Activated gamma-delta T cell treated with Interleukin-2 at 50 U/mL for 16 hours (primary cell): Measurements from ENCODE around the gene NBL1.

Experiments used
- DNase-seq: peaks from one replicate; pipeline ENCODE4 v3.0.0-alpha.2; 2020

NBL1 gene

DNA sequence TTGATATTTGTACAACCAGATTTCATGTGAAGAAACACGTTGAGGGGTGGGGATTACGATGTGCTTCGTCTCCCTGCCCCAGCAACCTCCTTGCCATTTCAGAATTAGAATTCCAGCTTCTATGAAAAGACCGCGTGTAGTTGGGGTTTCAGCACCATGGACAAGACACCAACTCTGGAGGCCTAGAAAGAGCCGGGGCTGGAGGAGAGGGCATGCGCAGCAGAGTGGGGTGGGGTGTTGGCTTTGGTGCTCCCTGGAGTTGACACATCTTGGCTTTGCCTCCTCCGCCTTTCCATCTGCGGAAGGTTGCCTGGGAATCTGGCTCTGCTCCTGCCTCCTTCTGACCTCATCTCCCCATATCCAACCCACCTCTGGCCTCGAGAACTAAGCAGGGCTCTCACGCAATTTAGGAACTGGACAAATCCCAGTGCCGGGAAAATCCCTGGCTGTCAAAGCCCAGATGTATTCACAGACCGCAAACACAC is 32.4 kb downstream of the NBL1 start:
- no peak for DNase-seq

DNA sequence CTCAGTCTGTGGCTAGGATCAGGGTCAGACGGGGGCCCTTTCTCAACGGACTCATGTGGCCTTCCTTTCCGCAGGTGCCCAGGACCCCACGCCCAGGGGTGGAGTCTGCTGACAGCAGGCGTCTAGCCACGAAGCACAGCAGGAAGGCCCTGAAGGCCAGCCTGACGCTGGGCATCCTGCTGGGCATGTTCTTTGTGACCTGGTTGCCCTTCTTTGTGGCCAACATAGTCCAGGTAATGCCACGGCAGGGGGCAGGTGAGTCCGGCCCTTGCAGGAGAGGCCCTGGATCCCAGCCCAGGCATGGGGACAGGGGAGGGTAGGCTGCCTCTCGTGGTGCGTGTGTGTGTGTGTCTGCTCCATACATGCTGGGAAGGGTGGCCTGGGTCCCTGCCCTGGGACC is 34.4 kb downstream of the NBL1 start:
- no peak for DNase-seq

DNA sequence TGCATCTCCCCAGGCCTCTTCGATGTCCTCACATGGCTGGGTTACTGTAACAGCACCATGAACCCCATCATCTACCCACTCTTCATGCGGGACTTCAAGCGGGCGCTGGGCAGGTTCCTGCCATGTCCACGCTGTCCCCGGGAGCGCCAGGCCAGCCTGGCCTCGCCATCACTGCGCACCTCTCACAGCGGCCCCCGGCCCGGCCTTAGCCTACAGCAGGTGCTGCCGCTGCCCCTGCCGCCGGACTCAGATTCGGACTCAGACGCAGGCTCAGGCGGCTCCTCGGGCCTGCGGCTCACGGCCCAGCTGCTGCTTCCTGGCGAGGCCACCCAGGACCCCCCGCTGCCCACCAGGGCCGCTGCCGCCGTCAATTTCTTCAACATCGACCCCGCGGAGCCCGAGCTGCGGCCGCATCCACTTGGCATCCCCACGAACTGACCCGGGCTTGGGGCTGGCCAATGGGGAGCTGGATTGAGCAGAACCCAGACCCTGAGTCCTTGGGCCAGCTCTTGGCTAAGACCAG is 34.9 kb downstream of the NBL1 start:
- DNase-seq, result no peak

DNA sequence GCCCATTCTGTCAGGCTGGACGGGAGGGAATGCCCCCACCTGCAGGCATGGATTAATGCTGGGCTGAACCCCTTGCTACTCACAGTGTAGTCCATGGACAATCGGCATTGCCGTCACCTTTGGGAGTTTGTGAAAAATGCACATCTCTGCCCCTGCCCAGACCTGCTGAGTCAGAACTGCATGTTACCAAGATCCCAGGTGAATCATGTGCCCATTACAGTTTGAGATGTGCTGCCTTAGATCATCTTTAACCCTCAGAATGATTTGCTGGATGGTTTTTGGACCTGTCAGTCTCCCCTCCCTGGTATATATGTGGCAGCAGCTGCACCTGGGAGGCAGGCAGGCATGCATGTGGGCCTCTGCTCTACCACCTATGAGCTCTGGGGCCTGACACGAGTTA is 35.6 kb downstream of the NBL1 start:
- no peak for DNase-seq

DNA sequence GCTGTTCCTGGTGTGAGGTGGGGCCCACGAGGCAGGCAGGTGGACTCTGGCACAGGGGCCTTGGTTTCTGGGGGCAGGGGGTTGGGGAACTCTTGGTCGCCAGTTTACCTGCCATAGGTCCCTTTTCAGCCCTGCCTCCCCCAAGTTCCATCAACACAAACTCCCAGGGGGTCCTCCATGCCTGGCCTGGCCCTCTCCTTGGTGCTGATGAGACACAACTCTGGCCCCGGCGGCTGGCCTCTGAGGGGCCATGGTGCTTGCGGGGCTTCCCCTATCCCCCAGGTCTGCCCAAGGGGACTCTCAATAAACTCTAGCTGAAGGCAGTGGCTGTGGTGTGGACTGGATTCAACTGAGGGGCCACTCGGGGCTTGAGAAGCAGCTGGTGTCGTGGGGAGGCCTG is 36.5 kb downstream of the NBL1 start:
- DNase-seq, result no peak

DNA sequence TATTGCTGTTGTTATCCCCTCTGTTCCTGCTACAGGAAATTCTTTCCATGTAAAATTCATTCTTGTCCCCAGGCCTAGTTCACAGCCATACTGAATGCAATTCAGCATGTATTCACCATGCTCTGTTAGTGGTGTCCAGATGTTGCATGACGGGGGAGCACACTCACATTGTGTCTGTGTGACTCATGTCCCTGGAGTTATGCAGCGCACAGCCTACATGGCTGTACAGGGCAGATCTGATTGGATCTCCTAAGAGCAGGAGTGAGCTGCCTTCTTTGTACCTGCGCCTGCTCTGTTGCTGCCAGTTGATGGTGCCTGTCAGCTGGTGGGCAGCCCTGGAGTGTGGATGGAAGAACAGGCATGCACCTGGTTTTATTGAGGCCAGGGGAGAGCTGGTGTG is 38.1 kb downstream of the NBL1 start:
- no peak for DNase-seq

DNA sequence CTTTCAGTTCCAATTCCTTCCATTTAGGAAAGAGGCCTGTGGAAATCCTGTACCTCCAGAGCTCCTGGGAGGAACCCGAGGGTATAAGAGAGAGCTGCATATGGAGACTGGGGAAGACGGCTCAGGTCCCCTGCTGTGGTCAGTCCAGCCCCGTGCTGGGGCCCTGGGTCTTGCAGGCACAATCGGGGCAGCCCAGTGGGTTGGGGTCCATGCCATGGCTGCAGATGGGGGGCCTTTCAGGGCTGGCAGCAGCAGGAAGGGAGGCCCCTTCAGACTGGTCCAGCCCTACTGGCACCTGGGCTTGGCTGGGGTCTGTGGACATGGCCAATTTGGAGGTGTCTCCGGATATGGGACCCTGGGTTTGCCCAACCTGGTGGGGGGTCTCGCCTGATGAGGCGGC is 38.8 kb downstream of the NBL1 start:
- DNase-seq, result no peak

DNA sequence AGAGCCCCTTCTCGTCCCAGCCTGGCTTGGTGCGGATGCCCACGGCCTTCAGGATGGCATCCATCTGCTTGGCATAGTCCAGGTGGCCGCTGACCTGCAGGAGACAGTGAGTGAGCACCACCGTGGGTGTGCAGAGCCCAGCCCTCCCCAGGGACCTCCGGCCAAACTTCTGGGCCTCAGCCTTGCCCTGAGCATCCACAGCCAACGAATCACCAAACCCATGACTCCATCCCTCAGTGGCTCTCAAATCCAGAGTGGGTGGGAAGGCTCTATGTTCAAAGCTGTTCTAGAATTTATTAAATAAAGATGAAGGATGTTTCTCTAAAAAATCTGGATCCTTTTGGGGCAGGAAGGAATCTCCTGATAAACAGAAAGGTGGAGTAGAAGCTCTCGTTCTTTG is 39.2 kb downstream of the NBL1 start:
- DNase-seq, result no peak

DNA sequence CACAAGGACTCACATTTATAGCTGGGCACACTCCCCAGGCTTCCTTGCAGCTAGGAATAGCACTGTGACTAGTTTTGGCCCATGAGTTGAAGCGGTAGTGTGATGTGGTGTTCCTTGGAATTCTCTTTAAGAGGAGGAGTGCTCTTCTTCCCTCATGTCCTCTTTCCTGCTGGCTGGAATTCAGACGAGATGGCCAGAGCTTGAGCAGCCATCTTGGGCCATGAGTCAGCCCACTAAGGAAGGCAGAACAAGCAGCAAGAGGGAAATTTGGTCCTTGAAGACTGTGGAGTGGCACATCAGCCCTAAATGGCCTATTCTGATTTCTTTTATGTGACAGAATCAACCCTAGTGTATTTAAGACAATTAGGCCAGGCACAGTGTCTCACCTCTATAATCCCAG is 40.6 kb downstream of the NBL1 start:
- no peak for DNase-seq

DNA sequence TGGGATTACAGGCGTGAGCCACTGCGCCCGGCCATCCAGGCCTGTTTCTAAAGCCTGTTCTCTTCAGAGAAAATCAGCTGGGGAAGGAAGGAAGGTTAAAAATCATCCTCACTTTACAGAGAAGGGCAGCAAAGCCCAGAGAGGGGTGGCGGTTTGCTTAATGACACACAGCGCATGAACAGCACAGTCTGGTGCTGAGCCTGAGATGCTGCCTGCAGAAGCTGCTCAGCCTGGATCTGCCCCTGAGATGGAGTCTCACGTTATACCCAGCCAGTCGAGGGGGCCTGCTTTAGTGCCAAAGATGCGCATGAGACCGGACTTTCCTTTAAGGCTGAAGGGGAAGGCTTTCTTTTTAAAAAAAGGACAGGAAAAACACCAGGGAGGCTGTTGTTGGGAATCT is 41.9 kb downstream of the NBL1 start:
- no peak for DNase-seq

DNA sequence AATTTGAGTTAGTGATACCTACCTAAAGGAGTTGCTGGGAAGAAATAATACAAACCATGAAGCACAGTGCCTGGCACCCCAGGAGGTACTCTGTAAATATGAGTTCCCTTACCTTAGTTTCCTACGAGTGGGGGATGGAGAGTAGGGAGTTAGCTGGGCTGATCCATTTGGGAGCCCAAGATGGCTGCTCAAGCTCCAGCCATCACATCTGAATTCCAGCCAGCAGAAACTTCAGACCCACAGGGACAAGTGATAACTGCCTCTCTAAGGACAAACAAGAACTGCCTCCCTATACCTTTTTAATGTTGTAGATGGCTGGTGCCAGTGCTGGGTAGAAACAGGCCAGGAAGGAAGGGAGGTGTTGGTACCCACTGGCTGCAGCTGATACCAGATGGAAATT is 43.3 kb downstream of the NBL1 start:
- no peak for DNase-seq

DNA sequence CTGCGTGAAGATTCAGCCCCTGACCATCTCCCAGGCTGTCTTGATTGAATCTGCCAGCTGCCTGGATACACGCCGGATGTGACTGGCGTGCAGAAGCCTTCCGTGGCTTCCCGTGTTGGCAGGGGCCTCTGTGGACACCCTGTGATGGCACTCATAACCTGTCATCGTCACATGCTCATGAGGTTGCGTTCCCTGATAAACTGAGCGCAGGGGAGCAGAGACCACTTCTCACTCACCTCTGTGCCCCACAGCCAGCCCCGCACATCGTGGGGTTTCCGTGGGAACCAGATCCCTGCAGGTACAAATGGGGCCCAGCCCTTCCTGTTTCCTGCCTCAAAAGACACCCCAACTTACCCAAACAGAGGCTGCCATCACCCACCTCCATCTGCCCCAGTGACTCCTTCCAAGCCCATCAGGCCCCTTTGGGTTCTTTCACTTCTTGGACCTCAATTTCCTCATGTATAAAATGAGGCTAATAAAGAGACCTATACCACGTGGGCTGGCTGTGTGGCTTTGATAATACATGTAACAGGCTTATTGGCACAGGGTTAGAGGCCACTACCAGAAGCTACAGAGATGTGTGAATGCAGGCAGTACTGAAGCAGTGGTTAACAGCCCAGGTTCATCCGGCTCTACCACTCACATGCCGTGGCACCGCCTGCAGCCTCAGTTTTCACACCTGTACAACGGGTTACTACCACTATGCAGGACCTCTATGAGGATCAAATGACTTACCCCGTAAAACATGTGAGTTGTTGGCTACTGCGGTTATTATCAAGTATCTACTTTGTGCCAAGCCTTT is 44.1 kb downstream of the NBL1 start:
- DNase-seq, result peak; percentile 30

DNA sequence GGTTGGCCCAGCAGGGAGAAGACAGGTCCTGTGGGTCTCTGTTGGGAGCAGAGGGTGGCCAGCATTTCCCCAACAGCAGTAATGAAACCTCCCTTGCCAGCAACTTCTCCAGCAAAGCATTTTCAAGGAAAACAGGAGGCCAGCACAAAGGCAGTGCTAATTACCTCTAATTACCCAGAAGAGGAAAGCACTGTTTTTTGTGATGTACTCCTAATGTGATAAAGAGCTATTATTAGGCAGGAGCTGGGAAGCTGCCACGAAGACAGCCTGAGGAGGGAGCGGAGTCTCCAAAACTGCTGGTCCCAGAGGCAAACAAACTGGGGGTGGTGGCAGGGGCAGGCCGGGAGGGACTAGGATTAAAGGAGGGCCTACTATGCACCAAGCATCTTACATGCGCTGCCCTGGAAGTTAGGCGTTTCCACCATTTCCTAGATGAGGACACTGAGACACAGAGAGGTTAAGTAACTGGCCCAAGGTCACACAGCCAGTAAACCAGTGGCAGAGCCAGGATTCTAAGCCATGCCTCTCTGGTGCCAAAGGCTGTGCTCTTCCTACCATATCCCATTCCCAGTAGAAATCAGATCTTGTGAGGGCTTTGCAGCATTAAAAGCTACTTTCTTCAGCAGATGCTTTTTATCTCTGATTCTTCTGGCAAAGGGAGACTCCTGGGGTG is 45.1 kb downstream of the NBL1 start:
- no peak for DNase-seq

DNA sequence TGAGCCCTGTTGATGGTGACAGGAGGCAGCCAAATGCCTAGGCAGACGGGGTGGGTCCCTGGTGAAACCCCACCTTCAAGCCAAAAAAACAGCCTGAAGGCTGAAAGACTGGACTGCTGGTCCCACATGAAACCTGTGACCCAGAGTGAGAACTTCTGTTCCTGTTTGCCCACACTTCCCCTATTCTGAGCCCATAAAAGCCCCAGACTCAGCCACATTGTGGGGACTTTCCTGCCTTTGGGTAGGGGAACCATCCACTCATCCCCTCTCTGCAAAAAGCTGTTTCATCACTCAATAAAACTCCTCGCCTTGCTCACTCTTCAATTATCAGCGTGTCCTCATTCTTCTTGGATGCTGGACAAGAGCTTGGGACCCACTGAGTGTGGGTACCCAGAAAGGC is 45.7 kb downstream of the NBL1 start:
- DNase-seq, result no peak

DNA sequence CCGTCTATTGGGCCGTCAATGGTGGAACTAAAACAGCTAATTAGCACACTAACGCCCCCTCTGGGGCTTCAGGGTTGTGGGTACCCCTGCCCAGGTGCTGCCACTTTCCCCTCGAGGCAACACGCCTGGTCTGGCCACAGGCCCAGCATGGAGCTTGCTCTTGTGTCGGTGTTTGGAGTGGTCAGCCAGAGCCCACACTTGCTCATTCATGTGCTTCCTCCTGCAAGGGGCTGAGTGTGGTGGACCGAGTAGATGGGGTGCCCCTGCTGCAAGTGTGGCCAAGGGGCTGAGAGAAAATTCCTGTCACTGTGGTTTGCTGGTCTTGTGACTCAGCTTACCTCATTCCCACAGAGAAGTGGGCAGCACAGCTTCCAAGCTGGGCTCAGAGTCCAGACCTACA is 46.2 kb downstream of the NBL1 start:
- no peak for DNase-seq

DNA sequence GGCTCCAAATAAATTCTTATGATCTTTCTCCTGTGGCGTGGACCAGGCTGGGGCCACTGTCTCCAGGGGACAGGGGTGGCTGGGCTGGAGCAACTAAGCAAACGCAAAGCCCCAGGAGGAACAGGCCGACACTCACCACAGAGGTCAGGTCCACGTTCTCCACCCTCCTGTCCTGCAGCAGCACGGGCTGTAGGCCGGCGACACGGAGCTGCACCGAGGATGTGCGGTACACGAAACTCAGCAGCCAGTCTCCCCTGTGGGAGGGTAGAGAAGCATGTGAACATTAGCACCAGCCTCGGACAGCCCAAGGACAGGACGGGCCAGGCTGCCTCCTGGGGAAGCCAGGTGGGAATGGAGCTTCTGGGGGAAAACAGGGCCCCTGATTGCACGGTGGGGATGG is 50.2 kb downstream of the NBL1 start:
- no peak for DNase-seq

DNA sequence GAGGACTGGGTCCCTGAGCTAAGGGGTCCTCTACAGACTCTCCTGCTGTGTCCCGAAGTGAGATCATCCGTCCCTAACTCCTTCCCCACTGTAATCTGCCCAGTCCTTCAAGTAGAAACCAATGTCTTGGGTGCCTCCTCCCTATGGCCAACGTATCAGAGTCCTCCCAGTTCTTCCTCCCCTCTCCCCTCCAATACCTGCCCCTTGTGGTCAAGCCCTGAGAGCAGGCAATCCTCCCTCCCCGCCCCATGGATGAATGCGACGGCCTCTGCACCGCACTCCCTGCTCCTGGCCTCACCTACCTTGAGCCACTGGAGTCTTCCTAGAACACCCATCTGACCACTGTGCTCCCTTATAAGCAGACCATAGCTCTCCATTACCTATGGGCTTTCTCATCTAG is 51.7 kb downstream of the NBL1 start:
- DNase-seq, result no peak

DNA sequence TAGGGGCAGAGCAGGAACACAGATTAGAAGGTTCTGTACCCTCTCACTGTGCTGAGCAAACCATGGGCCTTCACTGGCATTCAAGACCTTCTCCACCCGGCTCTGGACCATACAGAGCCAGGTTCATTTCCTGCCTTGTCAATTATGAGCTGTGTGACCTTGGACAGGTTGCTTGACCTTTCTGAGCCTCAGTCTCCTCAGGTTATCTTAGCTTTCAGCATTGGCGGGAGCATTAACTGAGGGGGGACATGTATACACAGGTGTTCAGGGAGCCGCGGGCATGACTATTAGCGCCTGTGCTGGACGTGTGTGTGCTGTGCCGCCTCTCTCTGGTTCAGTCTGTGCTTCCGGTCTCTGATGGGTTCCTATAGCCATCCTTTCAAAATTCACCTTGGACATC is 52.7 kb downstream of the NBL1 start:
- DNase-seq, result no peak

DNA sequence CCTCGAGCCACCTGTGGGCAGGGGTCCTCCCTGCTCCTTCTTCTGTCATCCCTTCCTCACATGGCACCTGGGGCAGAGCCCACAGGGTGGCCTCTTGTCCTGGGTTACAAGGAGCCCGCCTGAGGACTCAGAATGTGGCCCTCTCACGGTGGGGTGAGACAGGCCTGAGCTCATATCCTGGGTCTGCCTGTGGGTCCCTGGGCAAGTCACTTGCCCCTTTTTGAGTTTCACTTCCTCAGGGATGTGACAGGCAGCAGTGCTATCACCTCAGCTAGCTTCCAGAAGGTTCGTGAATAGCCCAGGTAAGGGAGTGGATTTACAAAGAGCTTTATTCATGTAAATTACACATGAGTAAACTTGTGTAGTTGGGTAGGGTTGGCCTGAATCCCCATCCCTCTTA is 54.1 kb downstream of the NBL1 start:
- DNase-seq, result no peak

DNA sequence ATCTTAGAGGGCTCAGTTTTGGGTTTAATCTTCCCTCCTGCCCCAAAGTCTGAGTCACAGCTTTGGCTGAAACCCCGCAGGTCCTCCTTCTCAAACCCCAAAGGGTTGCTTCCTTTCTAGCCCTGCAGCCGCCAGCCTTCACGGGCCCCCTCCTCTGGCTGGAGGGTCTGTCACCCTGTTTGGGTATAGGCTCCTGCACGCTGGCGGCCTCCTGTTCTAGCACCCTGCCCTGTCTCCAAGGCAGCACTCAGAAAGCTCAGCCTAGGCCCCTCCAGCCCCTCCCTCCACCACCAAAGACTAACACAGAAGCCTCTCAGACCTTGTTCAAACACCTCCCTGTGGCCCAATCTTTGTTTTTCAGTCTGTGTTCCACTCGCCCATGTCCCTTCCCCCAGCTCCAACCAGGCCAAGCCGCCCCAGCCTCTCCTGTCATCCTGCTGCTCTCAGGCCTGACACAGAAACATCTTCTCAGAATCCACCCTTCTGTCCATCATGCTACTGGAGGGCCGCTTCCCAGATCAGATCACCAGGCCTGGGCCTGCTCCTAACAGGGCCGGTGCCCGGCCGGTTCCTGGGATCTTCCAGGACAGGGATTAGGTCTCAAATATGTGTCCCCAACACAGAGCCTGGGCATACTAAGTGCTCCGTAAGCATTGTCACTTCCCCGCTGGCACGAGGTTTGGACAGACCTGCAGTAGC is 56.1 kb downstream of the NBL1 start:
- DNase-seq, result no peak

DNA sequence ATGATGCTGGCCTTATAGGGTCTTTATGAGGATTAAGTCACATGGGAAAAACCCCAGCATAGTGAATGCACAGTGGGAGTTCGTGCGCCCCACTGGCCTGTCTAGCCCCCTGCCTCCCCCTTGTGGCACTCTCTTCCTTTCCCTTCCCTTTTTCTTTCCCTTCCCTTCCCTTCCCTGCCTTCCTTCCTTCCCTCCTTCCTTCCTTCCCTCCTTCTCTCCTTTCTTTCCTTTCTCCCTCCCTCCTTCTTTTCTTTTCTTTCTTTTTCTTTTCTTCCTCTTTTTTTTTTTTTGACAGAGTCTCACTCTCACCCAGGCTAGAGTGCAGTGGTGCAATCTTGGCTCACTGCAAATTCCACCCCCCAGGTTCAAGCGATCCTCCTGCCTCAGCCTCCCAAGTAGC is 59.2 kb downstream of the NBL1 start:
- no peak for DNase-seq

DNA sequence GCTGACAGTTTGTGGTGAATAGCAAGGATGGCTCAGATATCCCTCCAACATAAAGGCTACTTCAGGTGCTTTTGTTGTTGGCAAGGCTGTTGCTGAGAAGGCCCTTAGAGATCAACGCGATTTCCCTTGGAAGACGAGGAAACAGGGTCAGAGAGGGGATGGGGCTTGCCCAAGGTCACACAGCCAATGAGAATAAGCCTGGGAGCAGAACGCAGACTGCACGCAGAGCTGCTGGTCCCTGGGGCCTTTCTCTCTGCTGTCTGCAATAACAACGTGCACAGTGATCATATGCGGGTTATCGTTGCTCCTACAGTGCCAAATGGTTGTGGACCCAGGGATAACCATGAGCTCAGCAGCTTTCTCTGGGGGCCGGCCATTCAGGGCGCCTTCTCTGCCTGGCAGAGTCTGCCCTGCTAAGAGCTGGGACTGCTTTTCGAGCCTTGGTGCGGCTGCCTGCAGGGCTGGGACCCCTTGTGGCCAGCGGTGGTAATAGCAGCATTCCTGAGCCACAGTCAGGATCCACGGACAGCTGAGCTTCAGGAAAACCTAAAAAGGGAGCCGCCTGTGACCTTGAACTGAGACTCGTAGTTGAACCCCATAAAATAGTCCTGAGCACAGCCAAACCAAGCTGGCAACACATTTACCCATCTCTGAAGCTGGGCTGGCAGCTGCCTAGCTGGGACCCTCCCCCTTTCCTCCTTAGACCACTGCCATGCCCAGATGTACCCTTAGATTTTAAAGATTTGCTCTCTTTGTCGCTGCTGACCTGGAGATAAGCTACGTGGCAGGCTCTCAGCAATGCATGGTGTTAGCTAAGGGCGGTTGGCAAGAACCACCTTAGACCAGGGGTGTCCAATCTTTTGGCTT is 60.4 kb downstream of the NBL1 start:
- peak; percentile 54 for DNase-seq

DNA sequence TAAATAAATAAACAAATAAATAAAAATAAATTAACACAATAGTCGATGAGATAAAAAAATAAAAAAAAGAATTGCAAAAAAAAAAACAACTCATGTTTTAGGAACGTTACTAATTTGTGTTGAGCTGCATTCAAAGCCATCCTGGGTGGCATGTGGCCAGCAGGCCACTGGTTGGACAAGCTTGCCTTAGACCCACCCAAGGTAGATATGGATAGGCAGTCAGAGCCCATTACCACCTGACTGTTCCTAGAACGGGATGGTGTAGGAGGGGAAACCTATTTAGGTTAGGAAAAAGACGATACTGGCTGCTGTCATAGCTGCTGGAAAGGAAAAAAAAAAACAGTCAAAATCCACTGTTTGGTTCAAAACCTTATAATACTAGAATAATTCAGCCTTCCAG is 61.4 kb downstream of the NBL1 start:
- no peak for DNase-seq
